ENCODE measurements around the gene SYF2. TPM values are rescaled to one million over a fixed set of nuclear protein-coding genes. Genes with fewer than 3 reads are reported as not detected.
A peak's percentile ranks its signal among the peaks of the same experiment; 100 is the strongest.

SYF2 gene
- total RNA-seq, 1 donor from 2014 or later, result 23.2 TPM

- peak overlapping the region; percentile 97 for H3K27ac Mint-ChIP-seq (ENCODE audit: unreplicated experiment)
- H3K27me3 Mint-ChIP-seq (ENCODE audit: low read depth), result no peaks in the 10 kb centered on the region
- peaks cover 37% of the 10 kb centered on the region for H3K4me1 Mint-ChIP-seq (ENCODE audit: low read depth)
- no peak for TF ChIP-seq CTCF (IDR thresholded peaks at IDR 0.05)
- peak overlapping the region; percentile 92 for H3K4me3 Mint-ChIP-seq (ENCODE audit: unreplicated experiment)
- no peak for DNase-seq (ENCODE audit: low spot score)
- H3K36me3 Mint-ChIP-seq (ENCODE audit: low read depth), result peaks cover 35% of the 10 kb centered on the region
- no peaks in the 10 kb centered on the region for H3K9me3 Mint-ChIP-seq (ENCODE audit: low read depth)
Measured at GRCh38 chr1:25246600-25247023, 14.3 kb upstream of the SYF2 start.

DNA sequence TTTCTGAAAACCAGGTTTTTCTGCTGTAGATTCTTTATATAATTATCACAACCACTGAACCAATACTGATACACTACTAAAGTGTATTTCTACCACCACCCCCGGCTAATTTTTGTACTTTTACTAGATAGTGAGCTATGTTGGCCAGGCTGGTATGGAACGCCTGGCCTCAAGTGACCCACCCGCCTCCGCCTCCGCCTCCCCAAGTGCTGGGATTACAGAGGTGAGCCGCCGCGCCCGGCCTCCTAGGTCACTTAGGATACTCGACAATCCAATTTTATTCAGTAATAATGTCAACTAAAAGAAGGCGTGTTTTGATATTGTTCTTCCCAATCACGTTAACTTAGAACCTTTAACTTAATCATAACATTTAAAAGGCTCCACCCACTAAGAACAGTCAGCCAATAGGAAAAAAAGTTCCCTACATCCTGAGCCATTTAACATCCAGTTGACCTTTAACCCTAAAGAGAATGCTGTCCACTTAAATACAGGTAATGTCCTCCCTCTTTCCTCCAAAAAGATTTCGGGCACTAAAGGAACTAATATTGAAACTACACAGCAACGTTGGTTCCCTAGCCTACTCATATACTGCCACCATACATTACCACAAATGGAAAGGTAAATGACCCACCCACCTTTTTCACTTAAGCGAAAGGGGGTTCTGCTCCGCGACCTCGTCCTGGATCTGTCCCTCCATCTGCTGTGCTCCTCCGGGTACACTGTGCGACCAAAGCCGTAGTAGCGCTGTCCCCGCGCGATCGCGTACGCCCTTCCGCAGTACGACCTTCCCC, 13.7 kb upstream of the SYF2 start:
- H3K27me3 Mint-ChIP-seq (ENCODE audit: low read depth), result no peaks in the 10 kb centered on the region
- H3K9me3 Mint-ChIP-seq (ENCODE audit: low read depth), result no peaks in the 10 kb centered on the region
- H3K4me3 Mint-ChIP-seq (ENCODE audit: unreplicated experiment), result peak overlapping the region; percentile 92
- H3K27ac Mint-ChIP-seq (ENCODE audit: unreplicated experiment), result peak overlapping the region; percentile 97
- DNase-seq (ENCODE audit: low spot score), result no peak
- no peak for TF ChIP-seq CTCF (IDR thresholded peaks at IDR 0.05)
- H3K36me3 Mint-ChIP-seq (ENCODE audit: low read depth), result peaks cover 37% of the 10 kb centered on the region
- peaks cover 42% of the 10 kb centered on the region for H3K4me1 Mint-ChIP-seq (ENCODE audit: low read depth)

GRCh38 chr1:25245393-25245792, 13.1 kb upstream of the SYF2 start:
- H3K36me3 Mint-ChIP-seq (ENCODE audit: low read depth), result peaks cover 37% of the 10 kb centered on the region
- TF ChIP-seq CTCF (IDR thresholded peaks at IDR 0.05), result no peak
- no peak for DNase-seq (ENCODE audit: low spot score)
- peaks cover 47% of the 10 kb centered on the region for H3K4me1 Mint-ChIP-seq (ENCODE audit: low read depth)
- peak overlapping the region; percentile 97 for H3K27ac Mint-ChIP-seq (ENCODE audit: unreplicated experiment)
- H3K27me3 Mint-ChIP-seq (ENCODE audit: low read depth), result no peaks in the 10 kb centered on the region
- H3K4me3 Mint-ChIP-seq (ENCODE audit: unreplicated experiment), result peak overlapping the region; percentile 92
- H3K9me3 Mint-ChIP-seq (ENCODE audit: low read depth), result no peaks in the 10 kb centered on the region

DNA sequence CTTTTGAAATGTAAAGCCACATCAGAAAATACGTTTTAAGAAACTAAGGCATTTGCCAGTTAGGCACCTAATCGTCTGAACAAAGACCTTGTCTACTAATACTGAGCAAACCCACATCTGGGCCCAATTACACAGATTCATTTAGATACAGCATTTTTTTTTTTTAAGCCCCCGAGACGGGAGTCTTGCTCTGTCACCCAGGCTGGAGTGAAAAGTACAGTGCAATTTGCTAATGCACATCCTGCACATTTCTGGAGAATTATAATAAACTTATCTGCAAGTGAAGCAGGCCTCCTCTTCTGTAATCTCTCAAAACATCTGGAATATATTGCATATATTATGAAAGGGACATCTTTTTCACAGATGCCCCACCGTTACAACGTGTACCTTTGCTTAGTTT, 11.6 kb upstream of the SYF2 start:
- peak overlapping the region; percentile 49 for H3K27ac Mint-ChIP-seq (ENCODE audit: unreplicated experiment)
- no peaks in the 10 kb centered on the region for H3K27me3 Mint-ChIP-seq (ENCODE audit: low read depth)
- H3K9me3 Mint-ChIP-seq (ENCODE audit: low read depth), result no peaks in the 10 kb centered on the region
- peaks cover 37% of the 10 kb centered on the region for H3K36me3 Mint-ChIP-seq (ENCODE audit: low read depth)
- peaks cover 59% of the 10 kb centered on the region for H3K4me1 Mint-ChIP-seq (ENCODE audit: low read depth)
- no peak for DNase-seq (ENCODE audit: low spot score)
- TF ChIP-seq CTCF (IDR thresholded peaks at IDR 0.05), result no peak
- no peak overlapping the region for H3K4me3 Mint-ChIP-seq (ENCODE audit: unreplicated experiment)

DNA sequence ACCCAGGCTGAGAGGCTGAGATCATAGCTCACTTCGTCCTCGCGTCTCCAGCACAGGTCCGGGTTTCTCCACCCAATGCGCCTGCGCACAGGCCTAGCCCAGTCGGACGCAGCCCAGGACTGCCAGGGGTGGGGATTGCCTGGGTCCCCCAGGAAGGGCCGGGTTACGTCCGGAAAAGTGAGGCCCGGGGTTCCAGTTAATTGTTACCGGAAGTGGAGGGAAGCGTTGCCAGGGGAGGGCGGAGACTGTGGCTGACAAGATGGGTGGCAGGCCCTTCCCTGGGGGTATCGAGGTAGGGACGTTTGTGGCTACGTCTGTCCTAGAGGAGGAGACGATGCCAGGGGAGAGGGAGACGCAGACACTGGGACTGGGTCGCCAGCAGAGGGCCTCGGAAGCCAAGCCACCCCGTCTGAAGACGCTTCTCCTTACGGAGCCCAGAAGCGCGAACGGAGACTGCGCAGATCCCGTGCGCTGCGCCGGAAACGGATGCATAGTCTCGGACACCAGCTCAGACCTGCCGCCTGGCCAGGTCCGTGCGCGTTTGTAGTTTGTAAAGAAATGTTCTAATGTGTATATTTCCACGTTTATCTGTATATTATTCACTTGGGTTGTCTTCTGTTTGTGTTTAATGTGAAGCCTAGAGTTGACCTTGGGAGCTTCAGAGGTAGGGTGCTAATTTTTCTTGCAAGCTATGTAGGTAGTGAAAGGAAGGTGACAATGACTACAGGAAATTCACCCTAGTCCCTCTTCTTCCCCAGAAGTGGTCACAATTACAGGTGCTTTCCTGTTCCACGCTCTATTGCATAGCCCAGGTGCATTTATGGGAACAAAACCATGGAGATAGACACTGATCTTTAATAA, 7.6 kb upstream of the SYF2 start:
- peak overlapping the region; percentile 85 for H3K4me3 Mint-ChIP-seq (ENCODE audit: unreplicated experiment)

More for the DNA sequence above, 7.6 kb upstream of the SYF2 start:
- Mint-ChIP-seq H3K27ac (ENCODE audit: unreplicated experiment) (peak overlapping the region; percentile 95), H3K4me1 (ENCODE audit: low read depth) (peaks cover 45% of the 10 kb centered on the region), H3K27me3 (ENCODE audit: low read depth) (no peaks in the 10 kb centered on the region), H3K36me3 (ENCODE audit: low read depth) (peaks cover 21% of the 10 kb centered on the region), H3K9me3 (ENCODE audit: low read depth) (no peaks in the 10 kb centered on the region)
- peak; percentile 82 for TF ChIP-seq CTCF (IDR thresholded peaks at IDR 0.05)
- peak; percentile 96 for DNase-seq (ENCODE audit: low spot score)

Measured in chondrocyte (in vitro differentiated cells).